ENCODE data around the gene SELPLG.

GRCh38 chr12:108613548-108613947 is 20.1 kb downstream of the SELPLG start:
- TF ChIP-seq EP300 (IDR thresholded peaks at IDR 0.05) (no peak), CTCF (IDR thresholded peaks at IDR 0.05) (no peak)

All from ovary (tissue), 3 donors.